ENCODE data around the gene LY6G5B. TPM values are rescaled to one million over a fixed set of nuclear protein-coding genes. Genes with fewer than 3 reads are reported as not detected.

The LY6G5B gene
- total and polyA plus RNA-seq, 4 experiments from 2014 or later: 0.98 to 39.8 (median 39.3) TPM; not detected in 1

GRCh38 chr6:31722173-31722572 lies 52.4 kb downstream of the LY6G5B start:
- Mint-ChIP-seq H3K27ac (no peak overlapping the region), H3K4me3 (no peak overlapping the region), H3K4me1 (peaks cover 6 to 22% (median 13%) of the 10 kb centered on the region in 4 donors), H3K36me3 (peaks cover 0 to 4% of the 10 kb centered on the region in 2 donors), H3K27me3 (peaks cover 0 to 2% of the 10 kb centered on the region in 2 donors), H3K9me3 (no peaks in the 10 kb centered on the region)
- Histone ChIP-seq H3K4me3 (ENCODE audit: low read length in 2 of 2) (no peak overlapping the region), H3K36me3 (ENCODE audit: insufficient read depth, low read length) (no peaks in the 10 kb centered on the region), H3K9me3 (ENCODE audit: control insufficient read depth in 1 of 2, low read length in 2 of 2) (no peaks in the 10 kb centered on the region), H3K27ac (ENCODE audit: low read depth, low read length) (no peak overlapping the region), H3K27me3 (ENCODE audit: insufficient read depth, low read length) (no peaks in the 10 kb centered on the region), H3K4me1 (ENCODE audit: insufficient read depth, low read length) (peaks cover 16% of the 10 kb centered on the region)
- POLR2A ChIA-PET (ENCODE audit: partially characterized antibody): interaction anchor here (1.0 kb wide), 1 partner anchor 92 kb away, joined by 4 read pairs; no protein-coding TSS in a partner anchor
- no peak for DNase-seq
- CTCF ChIA-PET (ENCODE audit: partially characterized antibody): interaction anchor here (1.1 to 1.6 kb wide), 2 partner anchors 48 to 108 kb away, joined by 3 to 4 read pairs; no protein-coding TSS in a partner anchor
- intact Hi-C loops (cut with micrococcal nuclease): no loop called here

Small RNAs within 50 kb of the gene (microRNA-seq; reads per million reads assigned to microRNA genes)
- gene MIR4646 (ENCODE audit: borderline microRNAs expressed, borderline number of aligned reads, borderline replicate concordance): not detected
- not detected for gene MIR6832 (ENCODE audit: borderline microRNAs expressed, borderline number of aligned reads, borderline replicate concordance)

Other genes with a start within 250 kb of the LY6G5B start
Only the 30 nearest of the 37 such genes appear.
- gene MCCD1, start 141.0 kb upstream of the LY6G5B start, total RNA-seq: not detected
- gene MCCD1, start 141.0 kb upstream of the LY6G5B start, polyA plus RNA-seq: not detected
- gene DDX39B, start 128.0 kb upstream of the LY6G5B start, total RNA-seq: 100 to 1,000 TPM; 729 to 737 TPM
- 10 to 100 TPM; 65.6 to 94.3 TPM for gene DDX39B, start 128.0 kb upstream of the LY6G5B start, polyA plus RNA-seq
- gene ATP6V1G2, start 123.4 kb upstream of the LY6G5B start, total RNA-seq: 1 to 10 TPM; 6.0 to 7.2 TPM
- under 1 TPM; 0.84 to 1.00 TPM for gene ATP6V1G2, start 123.4 kb upstream of the LY6G5B start, polyA plus RNA-seq
- gene NFKBIL1, start 122.4 kb upstream of the LY6G5B start, total RNA-seq: 10 to 100 TPM in 1 of 2 experiments, 1 to 10 TPM in 1; 9.8 to 13.3 TPM
- gene NFKBIL1, start 122.4 kb upstream of the LY6G5B start, polyA plus RNA-seq: 1 to 10 TPM; 5.7 to 7.4 TPM
- gene LTA, start 97.7 kb upstream of the LY6G5B start, total RNA-seq: 10 to 100 TPM; 17.3 to 17.5 TPM
- 10 to 100 TPM; 27.7 to 31.1 TPM for gene LTA, start 97.7 kb upstream of the LY6G5B start, polyA plus RNA-seq
- 10 to 100 TPM; 25.0 to 28.2 TPM for gene TNF, start 94.4 kb upstream of the LY6G5B start, total RNA-seq
- gene TNF, start 94.4 kb upstream of the LY6G5B start, polyA plus RNA-seq: 10 to 100 TPM in 1 of 2 donors, 1 to 10 TPM in 1; 3.9 to 10.1 TPM
- 100 to 1,000 TPM; 802 to 835 TPM for gene LTB, start 87.6 kb upstream of the LY6G5B start, total RNA-seq
- gene LTB, start 87.6 kb upstream of the LY6G5B start, polyA plus RNA-seq: 1,000 to 10,000 TPM; 2,431 to 3,276 TPM
- 10 to 100 TPM; 13.6 to 20.3 TPM for gene LST1, start 83.7 kb upstream of the LY6G5B start, total RNA-seq
- 10 to 100 TPM; 30.4 to 34.8 TPM for gene LST1, start 83.7 kb upstream of the LY6G5B start, polyA plus RNA-seq
- gene NCR3, start 77.0 kb upstream of the LY6G5B start, total RNA-seq: 1 to 10 TPM; 3.0 to 4.6 TPM
- 10 to 100 TPM; 28.4 to 28.7 TPM for gene NCR3, start 77.0 kb upstream of the LY6G5B start, polyA plus RNA-seq
- gene AIF1, start 54.7 kb upstream of the LY6G5B start, total RNA-seq: 1 to 10 TPM; 5.2 to 7.4 TPM
- 10 to 100 TPM; 10.8 to 11.0 TPM for gene AIF1, start 54.7 kb upstream of the LY6G5B start, polyA plus RNA-seq
- 100 to 1,000 TPM; 214 to 218 TPM for gene PRRC2A, start 49.3 kb upstream of the LY6G5B start, total RNA-seq
- gene PRRC2A, start 49.3 kb upstream of the LY6G5B start, polyA plus RNA-seq: 10 to 100 TPM in 1 of 2 donors, under 1 TPM in 1; 0.09 to 12.1 TPM
- gene BAG6, start 17.3 kb upstream of the LY6G5B start, total RNA-seq: 100 to 1,000 TPM; 296 to 325 TPM
- gene BAG6, start 17.3 kb upstream of the LY6G5B start, polyA plus RNA-seq: 10 to 100 TPM; 12.0 to 23.1 TPM
- 1 to 10 TPM; 1.3 to 1.5 TPM for gene APOM, start 14.1 kb upstream of the LY6G5B start, total RNA-seq
- 1 to 10 TPM; 4.9 to 5.2 TPM for gene APOM, start 14.1 kb upstream of the LY6G5B start, polyA plus RNA-seq
- 10 to 100 TPM; 37.5 to 39.9 TPM for gene C6orf47, start 9.2 kb upstream of the LY6G5B start, total RNA-seq
- gene C6orf47, start 9.2 kb upstream of the LY6G5B start, polyA plus RNA-seq: 10 to 100 TPM; 15.8 to 29.7 TPM
- 10 to 100 TPM; 25.1 to 25.5 TPM for gene GPANK1, start 5.0 kb upstream of the LY6G5B start, total RNA-seq
- 10 to 100 TPM; 16.7 to 19.5 TPM for gene GPANK1, start 5.0 kb upstream of the LY6G5B start, polyA plus RNA-seq
- gene CSNK2B, start 3.9 kb upstream of the LY6G5B start, total RNA-seq: 100 to 1,000 TPM; 141 to 148 TPM
- 100 to 1,000 TPM; 183 to 232 TPM for gene CSNK2B, start 3.9 kb upstream of the LY6G5B start, polyA plus RNA-seq
- gene LY6G5C, start 11.1 kb downstream of the LY6G5B start, total RNA-seq: 1 to 10 TPM; 4.4 to 4.5 TPM
- 10 to 100 TPM in 1 of 2 donors, 1 to 10 TPM in 1; 8.9 to 11.8 TPM for gene LY6G5C, start 11.1 kb downstream of the LY6G5B start, polyA plus RNA-seq
- 10 to 100 TPM; 66.0 to 69.2 TPM for gene ABHD16A, start 33.3 kb downstream of the LY6G5B start, total RNA-seq
- gene ABHD16A, start 33.3 kb downstream of the LY6G5B start, polyA plus RNA-seq: 10 to 100 TPM; 35.9 to 46.8 TPM
- gene LY6G6F, start 36.9 kb downstream of the LY6G5B start, total RNA-seq: not detected
- not detected for gene LY6G6F, start 36.9 kb downstream of the LY6G5B start, polyA plus RNA-seq
- gene LY6G6D, start 45.4 kb downstream of the LY6G5B start, total RNA-seq: not detected
- gene LY6G6D, start 45.4 kb downstream of the LY6G5B start, polyA plus RNA-seq: not detected
- not detected for gene LY6G6C, start 51.8 kb downstream of the LY6G5B start, total RNA-seq
- gene LY6G6C, start 51.8 kb downstream of the LY6G5B start, polyA plus RNA-seq: not detected
- not detected for gene MPIG6B, start 53.4 kb downstream of the LY6G5B start, total RNA-seq
- gene MPIG6B, start 53.4 kb downstream of the LY6G5B start, polyA plus RNA-seq: not detected
- 1 to 10 TPM; 5.4 to 7.4 TPM for gene DDAH2, start 59.3 kb downstream of the LY6G5B start, total RNA-seq
- 10 to 100 TPM; 16.4 to 19.8 TPM for gene DDAH2, start 59.3 kb downstream of the LY6G5B start, polyA plus RNA-seq
- gene CLIC1, start 66.6 kb downstream of the LY6G5B start, total RNA-seq: 10 to 100 TPM; 91.0 to 98.3 TPM
- gene CLIC1, start 66.6 kb downstream of the LY6G5B start, polyA plus RNA-seq: 100 to 1,000 TPM; 462 to 601 TPM
- 10 to 100 TPM; 11.4 to 12.1 TPM for gene MSH5, start 70.0 kb downstream of the LY6G5B start, total RNA-seq
- 1 to 10 TPM in 1 of 2 donors, under 1 TPM in 1; 0.95 to 3.2 TPM for gene MSH5, start 70.0 kb downstream of the LY6G5B start, polyA plus RNA-seq
- gene SAPCD1, start 92.7 kb downstream of the LY6G5B start, total RNA-seq: 1 to 10 TPM; 2.7 to 3.7 TPM
- under 1 TPM in 1 of 2 donors, not detected in 1; 0.89 TPM for gene SAPCD1, start 92.7 kb downstream of the LY6G5B start, polyA plus RNA-seq
- gene VWA7, start 107.4 kb downstream of the LY6G5B start, total RNA-seq: 1 to 10 TPM; 1.0 to 1.7 TPM
- 1 to 10 TPM in 1 of 2 donors, under 1 TPM in 1; 1.00 to 2.5 TPM for gene VWA7, start 107.4 kb downstream of the LY6G5B start, polyA plus RNA-seq
- 10 to 100 TPM; 39.6 to 46.8 TPM for gene VARS1, start 125.8 kb downstream of the LY6G5B start, total RNA-seq
- gene VARS1, start 125.8 kb downstream of the LY6G5B start, polyA plus RNA-seq: 10 to 100 TPM; 43.4 to 45.9 TPM
- gene LSM2, start 137.0 kb downstream of the LY6G5B start, total RNA-seq: 10 to 100 TPM; 30.0 to 34.6 TPM
- 10 to 100 TPM; 67.4 to 80.4 TPM for gene LSM2, start 137.0 kb downstream of the LY6G5B start, polyA plus RNA-seq
- 1 to 10 TPM; 8.2 to 8.3 TPM for gene HSPA1L, start 145.3 kb downstream of the LY6G5B start, total RNA-seq
- gene HSPA1L, start 145.3 kb downstream of the LY6G5B start, polyA plus RNA-seq: 1 to 10 TPM; 1.1 to 4.4 TPM